AG20443 (cell line): Measurements from ENCODE around the gene DNASE1L2.

Experiments
- DNase-seq: peaks from one replicate; pipeline ENCODE4 v3.0.0; 2012; ENCODE audit warnings: low spot score, mixed read lengths

Gene DNASE1L2

DNA sequence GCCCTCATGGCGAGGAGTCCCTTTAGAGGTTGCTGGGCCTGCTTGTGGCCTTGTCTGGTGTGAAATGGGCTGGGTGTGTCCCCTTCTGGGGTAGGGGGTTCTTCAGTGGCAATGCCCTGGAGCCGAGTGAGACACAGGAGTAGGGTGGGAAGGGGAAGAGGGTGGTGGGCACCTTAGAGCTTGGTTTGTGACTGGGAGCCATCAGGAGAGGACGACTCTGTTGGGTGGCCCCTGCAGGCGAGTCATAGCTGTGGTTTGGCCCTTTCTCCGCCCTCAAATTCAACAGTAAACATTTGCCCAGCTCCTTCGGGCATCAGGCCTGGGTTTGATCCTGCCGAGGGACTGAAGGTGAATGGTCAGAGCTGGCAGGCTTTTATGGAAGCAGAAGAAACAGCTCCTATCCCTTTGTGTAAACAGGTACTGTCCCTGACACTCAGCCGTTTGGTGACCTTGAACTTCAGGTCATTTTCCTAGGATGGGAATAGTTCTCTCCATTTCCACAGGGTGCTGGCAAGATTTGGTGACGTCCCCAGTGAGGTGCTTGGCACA lies 9.9 kb upstream of the DNASE1L2 start:
- no peak for DNase-seq

DNA sequence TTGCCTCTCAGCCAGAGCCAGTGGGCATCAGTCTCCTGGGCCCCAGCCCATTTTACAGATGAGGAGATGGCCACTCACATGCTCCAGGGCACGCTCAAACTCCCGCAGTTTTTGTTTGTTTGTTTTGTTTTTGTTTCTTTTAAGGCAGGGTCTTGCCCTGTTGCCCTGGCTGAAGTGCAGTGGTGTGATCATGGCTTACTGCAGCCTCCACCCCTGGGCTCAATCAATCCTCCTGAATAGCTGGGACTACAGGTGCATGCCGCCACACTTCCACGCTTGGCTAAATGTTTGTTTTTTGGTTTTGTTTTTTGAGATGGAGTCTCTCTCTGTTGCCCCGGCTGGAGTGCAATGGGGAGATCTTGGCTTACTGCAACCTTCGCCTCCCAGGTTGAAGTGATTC lies 9.3 kb upstream of the DNASE1L2 start:
- no peak for DNase-seq

- no peak for DNase-seq
These were observed 8.0 kb upstream of the DNASE1L2 start for GRCh38 chr16:2228161-2228824.

- no peak for DNase-seq
These were observed 7.2 kb upstream of the DNASE1L2 start for GRCh38 chr16:2229091-2229490.

DNA sequence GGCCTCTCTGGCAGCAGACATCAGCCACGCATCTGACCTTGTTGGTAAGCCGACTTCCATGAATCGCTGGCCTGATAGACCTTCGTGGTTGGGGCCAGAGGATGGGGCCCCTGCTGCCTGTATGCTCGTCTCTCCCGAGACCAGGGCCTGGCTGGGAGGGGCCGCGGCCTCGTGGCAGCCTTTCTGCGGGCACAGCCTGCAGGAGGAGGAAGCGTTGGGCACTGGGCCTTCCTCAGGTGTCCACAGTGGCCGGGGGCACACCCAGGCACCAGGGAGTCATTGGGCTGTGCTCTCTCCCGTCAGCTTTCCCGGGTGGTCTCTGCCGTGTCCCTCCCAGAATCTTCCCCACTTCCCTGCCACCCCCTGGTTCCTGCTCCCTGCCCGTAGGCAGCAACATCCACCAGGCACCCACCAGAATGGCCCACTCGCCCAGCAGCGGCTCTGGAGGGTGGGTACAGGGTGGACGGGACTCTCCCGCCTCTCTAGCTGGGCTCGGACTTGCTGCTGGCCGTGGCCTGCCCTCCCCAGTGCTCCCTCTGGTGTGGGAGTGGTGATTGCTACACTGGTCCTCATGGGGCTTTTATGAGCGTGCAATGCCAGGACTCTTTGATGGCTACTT lies 6.5 kb upstream of the DNASE1L2 start:
- DNase-seq = no peak

DNA sequence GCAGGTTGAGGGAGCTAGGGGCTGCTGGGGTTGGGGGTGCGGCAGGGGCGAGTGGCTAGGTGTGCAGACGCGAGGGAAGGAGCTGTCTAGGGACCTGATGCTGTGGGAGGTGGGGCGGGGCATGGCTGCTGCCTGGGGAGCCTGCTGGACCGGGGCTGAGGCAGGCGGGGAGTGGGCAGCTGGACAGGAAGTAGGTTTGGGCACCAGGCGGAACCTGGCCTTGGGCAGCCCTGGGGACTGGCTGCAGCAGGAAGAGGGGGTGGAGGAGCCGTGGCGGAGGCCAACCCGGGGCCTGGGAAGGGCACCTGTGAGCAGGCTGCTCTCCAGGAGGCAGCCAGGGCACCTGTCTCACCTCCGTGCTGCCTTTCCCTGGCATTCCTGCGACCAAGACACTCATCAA lies 5.9 kb upstream of the DNASE1L2 start:
- no peak for DNase-seq

DNA sequence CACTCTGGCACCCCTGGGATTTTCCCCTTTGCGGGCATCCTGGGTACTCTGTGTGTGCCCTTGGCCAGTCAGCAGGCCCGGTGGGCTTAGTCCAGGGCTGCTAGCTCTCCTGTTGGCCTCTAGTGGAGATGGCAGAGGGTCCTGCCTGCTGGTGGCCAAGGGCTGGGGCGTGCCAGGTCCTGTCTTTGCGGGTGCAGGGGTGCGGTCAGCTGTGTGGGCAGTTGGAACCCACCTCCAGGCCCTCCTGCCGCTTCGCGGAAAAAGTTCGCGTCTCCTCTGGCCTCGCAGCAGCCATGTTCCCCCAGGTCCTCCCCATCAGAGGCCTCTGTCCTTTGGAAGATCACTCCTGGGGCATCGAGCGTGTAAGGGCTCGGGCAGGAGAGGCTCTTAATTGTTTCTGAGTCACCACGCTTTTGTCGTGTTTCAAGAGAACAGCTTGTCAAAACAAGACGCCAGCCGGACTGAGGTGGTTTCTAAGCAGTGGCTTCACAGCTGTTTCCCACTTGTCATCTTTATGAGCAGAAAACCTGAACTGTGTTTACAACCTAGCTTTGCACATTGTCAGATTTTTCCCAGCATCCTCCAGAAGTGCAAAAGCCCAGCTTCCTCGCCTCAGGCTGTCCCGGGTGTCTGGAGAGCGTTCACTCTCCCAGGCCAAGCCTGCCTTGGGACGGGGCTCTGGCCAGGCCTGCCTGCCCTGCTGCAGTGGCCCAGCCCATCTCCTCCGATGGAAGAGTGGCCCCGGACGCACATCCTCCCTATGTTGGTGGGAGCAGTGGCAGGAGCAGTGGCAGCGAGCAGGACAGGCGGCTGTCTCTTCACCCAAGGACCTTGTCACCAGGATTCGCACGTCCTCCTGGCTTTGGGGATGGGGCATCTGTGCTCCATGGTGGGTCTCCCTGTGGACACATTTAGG lies 5.0 kb upstream of the DNASE1L2 start:
- DNase-seq = no peak

GRCh38 chr16:2232094-2232990 lies 3.9 kb upstream of the DNASE1L2 start:
- no peak for DNase-seq

GRCh38 chr16:2233046-2233775 lies 3.0 kb upstream of the DNASE1L2 start:
- DNase-seq = no peak

- DNase-seq = no peak
These were observed 2.1 kb upstream of the DNASE1L2 start for GRCh38 chr16:2233872-2234812.

DNA sequence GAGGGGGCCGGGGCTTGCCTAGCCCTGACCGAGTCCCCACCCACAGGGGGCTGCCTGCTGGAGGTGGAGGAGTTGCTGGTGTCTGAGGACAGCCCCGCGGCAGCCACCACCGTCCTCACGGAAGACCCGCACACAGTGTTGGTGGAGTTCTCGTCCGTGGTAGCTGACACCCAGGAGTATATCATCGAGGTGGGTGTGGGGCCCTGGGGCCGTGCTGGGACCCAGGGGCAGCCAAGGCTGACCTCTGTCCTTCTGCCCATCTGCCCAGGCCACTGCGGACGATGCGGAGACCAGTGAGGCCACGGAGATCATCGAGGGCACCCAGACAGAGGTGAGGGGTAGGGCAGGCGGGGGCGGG lies 1.5 kb upstream of the DNASE1L2 start:
- DNase-seq = no peak

DNA sequence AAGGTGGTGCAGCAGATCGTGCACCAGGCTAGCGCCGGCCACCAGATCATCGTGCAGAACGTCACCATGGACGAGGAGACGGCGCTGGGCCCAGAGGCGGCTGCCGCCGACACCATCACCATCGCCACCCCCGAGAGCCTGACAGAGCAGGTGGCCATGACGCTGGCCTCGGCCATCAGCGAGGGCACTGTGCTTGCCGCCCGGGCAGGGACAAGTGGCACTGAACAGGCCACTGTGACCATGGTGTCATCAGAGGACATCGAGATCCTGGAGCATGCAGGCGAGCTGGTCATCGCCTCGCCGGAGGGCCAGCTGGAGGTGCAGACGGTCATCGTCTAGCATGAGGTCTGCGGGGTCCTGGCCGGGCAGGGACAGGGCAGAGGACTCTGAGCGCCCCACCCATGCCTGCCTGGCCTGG lies 1.0 kb upstream of the DNASE1L2 start:
- DNase-seq = no peak

DNA sequence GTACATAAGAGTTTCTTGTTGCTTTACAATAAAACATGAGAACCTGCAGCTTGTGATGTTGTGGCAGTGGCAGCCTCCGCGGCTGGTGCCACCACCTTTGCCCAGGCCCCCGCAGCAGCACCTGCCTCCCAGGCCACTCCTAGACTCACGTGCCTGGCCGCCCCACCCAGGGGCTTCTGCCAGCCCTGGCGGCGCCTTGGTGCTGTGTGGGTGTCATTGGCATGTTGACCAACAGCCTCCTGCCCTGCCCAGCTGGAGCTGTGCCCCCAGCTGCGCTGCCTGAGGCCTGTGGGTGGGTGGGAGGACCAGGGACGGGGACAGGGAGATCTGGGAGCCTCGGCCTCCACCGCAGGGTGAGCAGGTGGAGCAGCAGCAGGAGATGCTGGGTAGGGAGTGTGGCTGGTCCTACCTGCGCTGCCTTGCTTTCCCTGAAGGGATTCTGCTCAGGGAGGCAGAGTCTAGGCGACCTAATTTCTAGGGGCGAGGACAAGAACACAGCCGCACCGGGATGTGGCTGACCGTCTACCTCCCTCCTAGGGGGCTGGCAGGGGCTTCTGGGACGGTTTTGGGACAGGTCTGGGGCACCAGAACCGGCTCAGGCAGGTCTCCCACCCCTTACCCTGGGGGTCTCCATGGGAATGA lies 428 bp upstream of the DNASE1L2 start:
- DNase-seq = no peak

GRCh38 chr16:2237102-2237482 lies 848 bp downstream of the DNASE1L2 start:
- no peak for DNase-seq

DNA sequence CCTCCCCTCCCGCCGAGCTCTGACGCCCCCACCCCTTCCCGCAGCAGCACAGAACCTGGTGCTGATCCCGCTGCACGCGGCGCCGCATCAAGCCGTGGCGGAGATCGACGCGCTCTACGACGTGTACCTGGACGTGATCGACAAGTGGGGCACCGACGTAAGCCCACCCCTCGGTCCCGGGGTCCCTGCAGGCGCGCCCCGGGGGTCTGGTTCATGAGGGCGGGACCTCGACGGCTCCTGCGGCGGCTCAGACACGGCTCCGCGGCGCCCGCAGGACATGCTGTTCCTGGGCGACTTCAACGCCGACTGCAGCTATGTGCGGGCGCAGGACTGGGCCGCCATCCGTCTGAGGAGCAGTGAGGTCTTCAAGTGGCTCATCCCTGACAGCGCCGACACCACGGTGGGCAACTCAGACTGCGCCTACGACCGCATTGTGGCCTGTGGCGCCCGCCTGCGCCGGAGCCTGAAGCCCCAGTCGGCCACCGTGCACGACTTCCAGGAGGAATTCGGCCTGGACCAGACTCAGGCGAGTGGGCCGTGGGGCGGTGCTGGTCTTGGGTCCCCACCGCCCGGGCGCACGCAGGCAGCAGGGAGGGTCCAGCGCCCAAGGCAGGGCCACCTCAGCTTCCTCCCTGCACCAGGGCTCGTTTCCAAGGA lies 1.4 kb downstream of the DNASE1L2 start:
- no peak for DNase-seq

DNA sequence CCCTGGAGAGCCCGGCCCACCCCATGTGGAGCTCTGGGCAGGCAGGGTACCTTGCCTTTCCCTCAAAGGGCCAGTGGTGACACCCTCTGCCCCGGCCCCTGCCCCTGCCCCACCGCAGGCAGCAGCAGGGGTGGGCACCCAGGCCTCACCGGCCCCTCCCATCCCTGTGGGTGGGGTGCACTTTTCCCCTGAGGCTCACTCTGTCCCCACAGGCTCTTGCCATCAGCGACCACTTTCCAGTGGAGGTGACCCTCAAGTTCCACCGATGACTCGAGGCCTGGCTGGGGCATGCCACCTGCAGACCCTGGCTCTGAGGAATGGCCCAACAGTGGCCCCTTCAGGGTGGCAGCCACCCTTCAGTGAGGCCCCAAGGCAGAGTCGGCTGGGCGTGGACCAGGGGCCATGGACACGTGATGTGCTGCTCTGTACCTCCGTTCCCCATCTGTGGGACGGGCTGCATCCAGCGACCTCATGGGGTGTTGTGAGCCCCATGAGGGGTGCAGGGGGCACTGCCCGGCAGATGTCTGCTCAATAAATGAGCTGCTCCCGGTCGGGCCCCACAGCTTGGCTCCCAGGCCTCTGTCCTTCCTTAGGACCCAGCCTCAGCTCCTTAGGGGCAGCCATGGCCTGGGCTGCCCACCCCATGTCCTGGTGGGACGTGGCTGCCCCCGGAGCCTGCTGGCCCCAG lies 2.0 kb downstream of the DNASE1L2 start:
- DNase-seq = no peak

DNA sequence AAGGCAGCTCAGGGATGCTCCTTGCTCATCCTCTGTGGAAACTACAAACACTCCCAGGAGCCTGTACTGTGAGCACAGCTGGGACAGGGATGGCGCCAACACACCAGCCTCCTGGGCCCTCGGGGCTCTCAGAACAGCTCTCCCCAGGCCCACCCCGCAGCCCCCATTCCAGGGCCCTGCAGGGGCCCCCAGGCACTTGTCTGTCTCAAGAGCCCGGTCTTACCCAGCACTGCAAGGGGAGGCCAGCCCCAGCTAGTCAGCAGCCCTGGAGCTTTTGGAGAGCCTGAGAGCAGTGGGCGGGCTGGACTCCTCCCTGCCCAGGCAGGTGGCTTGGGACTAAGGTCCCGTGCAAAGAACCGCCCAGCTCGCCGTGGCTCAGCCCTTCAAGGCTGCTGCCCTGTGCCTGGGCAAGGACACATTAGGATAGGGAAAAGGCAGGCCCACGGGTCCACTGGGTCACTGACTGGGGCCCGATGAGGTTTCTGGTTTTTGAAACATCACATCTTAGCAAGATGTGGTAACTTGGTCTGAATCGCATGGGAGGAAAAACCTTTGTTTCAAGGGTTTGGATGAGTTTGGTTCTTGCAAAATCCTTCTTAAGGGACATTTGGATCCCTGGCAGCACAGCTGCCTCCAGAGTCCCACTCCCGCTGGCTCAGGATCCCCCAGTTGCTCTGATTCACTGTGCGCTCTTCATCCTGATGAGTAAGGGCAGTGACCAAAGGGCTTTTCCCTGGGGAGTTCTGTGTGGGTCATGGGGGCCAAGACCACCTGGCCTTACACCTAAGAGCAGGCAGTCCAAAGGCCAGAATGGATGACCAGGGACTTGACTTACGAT lies 2.8 kb downstream of the DNASE1L2 start:
- no peak for DNase-seq
